GM23338 (cell line): ENCODE results near the gene CLCN4.

Experiments
- EZH2phosphoT487 ChIP-seq: fragments of 200-600 bp; sonication (generic); IDR thresholded peaks from one replicate; pipeline ENCODE4 v1.8.1; 2018; ENCODE audit warnings: antibody characterized with exemption; ENCODE audit not compliant: unreplicated experiment
- TF ChIP-seq, protein P1 (sequence below), 2 experiments: fragments of 200-600 bp in 1 of 2; sonication (generic) in 1 of 2; conservative IDR thresholded peaks; 2 replicates each; pipeline versions ENCODE4 v1.5.1 to v1.6.1; 2016 to 2017; ENCODE audit warnings: antibody characterized with exemption in 2 of 2, low read depth in 2 of 2, mild to moderate bottlenecking in 2 of 2, moderate library complexity in 1 of 2
- TF ChIP-seq, protein P2 (sequence below): IDR thresholded peaks from 2 replicates; pipeline ENCODE4 v1.6.1; 2016; ENCODE audit warnings: antibody characterized with exemption

GRCh38 chrX:10216208-10216607, 59.4 kb downstream of the CLCN4 start:
- TF ChIP-seq, protein P1, sequence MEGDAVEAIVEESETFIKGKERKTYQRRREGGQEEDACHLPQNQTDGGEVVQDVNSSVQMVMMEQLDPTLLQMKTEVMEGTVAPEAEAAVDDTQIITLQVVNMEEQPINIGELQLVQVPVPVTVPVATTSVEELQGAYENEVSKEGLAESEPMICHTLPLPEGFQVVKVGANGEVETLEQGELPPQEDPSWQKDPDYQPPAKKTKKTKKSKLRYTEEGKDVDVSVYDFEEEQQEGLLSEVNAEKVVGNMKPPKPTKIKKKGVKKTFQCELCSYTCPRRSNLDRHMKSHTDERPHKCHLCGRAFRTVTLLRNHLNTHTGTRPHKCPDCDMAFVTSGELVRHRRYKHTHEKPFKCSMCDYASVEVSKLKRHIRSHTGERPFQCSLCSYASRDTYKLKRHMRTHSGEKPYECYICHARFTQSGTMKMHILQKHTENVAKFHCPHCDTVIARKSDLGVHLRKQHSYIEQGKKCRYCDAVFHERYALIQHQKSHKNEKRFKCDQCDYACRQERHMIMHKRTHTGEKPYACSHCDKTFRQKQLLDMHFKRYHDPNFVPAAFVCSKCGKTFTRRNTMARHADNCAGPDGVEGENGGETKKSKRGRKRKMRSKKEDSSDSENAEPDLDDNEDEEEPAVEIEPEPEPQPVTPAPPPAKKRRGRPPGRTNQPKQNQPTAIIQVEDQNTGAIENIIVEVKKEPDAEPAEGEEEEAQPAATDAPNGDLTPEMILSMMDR (conservative IDR thresholded peaks at IDR 0.05; ENCODE audit: low read depth in 2 of 2): no peak
- TF ChIP-seq EZH2phosphoT487: no peak
- TF ChIP-seq, protein P2, sequence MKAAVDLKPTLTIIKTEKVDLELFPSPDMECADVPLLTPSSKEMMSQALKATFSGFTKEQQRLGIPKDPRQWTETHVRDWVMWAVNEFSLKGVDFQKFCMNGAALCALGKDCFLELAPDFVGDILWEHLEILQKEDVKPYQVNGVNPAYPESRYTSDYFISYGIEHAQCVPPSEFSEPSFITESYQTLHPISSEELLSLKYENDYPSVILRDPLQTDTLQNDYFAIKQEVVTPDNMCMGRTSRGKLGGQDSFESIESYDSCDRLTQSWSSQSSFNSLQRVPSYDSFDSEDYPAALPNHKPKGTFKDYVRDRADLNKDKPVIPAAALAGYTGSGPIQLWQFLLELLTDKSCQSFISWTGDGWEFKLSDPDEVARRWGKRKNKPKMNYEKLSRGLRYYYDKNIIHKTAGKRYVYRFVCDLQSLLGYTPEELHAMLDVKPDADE: no peak
